Frontal cortex (tissue), 4 donors: ENCODE results near the gene JMY. TPM values are rescaled to one million over a fixed set of nuclear protein-coding genes. Genes with fewer than 3 reads are reported as not detected.
A peak's percentile ranks its signal among the peaks of the same experiment; 100 is the strongest.
"Not testable (repeated sequence)": the region's sequence is repeated elsewhere in the genome, so short reads cannot be mapped to it uniquely, and the experiment has no call there.

ENCODE experiments used
- DNase-seq, 2 donors: peaks; one replicate each; pipeline ENCODE4 v3.0.0; 2012; ENCODE audit warnings: low spot score in 2 of 2
- FAIRE-seq: peaks from 2 replicates; lab custom pipeline; 2012; peaks lifted over from hg19 to GRCh38; lab: Jason Lieb, UNC
- total RNA-seq: library from RNA; depleted of rRNA; stranded (reverse); fragments of >200 nt; gene quantifications from one replicate; pipeline ENCODE4 v1.2.3, GENCODE V29; 2014
- donor health status: control.
- donor health status: control.
- donor health status: control.

Gene JMY
- total RNA-seq, 1 donor from 2014 or later = 39.9 TPM

DNA sequence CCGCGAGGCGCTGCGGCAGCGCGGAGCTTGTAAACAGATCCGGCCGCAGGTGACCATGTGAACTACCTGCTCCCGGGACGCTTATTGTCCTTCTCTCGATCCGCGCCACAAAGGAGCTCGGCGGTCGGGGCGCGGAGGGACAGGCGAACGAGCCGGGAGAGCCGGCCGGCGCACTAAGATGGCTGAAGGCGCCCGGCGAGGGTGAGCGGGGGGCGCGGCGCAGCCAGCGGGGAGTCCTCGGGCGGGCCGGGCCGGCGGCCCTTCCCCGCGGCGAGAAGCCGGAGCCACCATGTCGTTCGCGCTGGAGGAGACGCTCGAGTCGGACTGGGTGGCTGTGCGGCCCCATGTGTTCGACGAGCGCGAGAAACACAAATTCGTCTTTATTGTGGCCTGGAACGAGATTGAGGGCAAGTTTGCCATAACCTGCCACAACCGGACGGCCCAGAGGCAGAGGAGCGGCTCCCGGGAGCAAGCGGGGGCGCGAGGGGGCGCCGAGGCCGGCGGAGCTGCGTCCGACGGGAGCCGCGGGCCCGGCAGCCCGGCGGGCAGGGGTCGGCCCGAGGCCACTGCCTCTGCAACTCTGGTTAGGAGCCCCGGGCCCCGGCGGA is 535 bp downstream of the JMY start:
- DNase-seq = peak; percentile 42 to 70
- FAIRE-seq = no peak

DNA sequence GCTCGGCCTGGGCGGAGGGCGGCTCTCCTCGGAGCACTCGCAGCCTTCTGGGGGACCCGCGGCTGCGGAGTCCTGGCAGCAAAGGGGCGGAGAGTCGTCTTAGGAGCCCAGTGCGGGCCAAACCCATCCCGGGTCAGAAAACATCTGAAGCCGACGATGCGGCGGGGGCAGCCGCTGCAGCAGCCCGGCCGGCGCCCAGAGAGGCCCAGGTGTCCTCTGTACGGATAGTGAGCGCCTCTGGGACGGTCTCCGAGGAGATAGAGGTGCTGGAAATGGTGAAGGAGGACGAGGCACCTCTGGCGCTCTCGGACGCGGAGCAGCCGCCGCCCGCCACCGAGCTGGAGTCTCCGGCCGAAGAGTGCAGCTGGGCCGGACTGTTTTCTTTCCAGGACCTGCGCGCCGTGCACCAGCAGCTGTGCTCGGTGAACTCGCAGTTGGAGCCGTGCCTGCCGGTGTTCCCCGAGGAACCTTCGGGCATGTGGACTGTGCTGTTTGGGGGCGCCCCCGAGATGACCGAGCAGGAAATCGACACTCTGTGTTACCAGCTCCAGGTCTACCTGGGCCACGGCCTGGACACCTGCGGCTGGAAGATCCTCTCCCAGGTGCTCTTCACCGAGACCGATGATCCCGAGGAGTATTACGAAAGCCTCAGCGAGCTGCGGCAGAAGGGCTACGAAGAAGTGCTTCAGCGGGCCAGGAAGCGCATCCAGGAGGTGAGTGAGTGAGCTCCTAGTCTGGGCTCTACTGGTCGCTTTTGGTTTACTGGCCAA is 1.2 kb downstream of the JMY start:
- peak; percentile 12 to 44 for DNase-seq
- FAIRE-seq = no peak

DNA sequence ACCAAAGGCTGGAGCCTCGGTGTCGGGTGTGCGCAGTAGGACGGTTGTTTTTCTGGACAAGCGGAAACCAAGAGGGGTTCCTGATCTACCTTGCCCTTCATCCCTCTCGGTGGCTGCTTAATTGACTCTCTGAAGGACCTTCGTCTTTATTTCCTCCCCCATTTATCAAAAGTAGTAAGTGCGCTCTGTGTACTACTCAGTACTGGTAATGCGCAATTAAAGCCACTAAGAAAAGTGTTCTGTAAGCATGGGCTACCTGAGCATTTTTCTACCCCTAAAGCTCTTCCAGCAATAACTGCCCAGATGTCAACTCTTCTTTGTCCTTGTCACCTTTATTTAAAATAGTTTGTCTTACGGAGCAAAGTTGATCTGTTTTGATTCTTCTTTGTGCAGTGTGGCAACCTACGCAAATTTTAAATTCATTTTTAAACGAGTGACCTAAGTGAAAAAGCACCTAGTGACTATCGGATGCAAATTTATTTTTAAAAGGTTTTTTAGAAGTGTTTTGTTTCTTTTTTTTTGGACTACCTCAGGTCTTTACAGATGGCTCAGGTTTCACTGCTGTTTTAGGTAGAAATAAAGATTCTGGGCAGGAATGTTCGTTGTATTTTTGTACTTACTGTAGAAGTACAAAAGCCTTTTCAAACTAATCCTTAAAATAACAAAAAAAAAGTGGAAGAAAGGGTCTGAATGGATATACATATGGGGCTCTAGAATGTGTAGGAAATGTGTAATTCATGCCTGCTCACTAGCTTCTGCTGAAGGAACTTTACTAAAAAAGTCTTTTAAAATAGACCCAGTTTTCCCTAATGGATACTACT is 2.0 kb downstream of the JMY start:
- FAIRE-seq (no peak), DNase-seq (no peak)

DNA sequence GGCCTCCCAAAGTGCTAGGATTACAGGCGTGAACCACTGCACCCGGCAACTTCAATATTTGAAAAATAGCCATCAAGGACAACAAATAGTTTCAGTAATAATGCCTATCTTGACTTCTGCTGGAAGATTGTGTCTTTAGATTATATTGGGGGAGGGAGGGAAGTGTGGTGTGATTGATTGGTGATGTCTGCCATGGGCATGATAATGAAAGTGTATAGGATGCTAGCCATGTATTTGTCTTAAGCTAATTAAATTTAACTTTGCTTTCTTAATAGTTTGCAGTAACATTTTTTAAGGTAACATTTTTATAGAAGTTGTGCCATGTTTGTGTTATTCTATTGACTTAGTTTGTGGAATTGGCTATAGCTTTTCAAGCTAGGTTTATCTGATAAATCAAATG is 4.6 kb downstream of the JMY start:
- FAIRE-seq = no peak
- DNase-seq = no peak

DNA sequence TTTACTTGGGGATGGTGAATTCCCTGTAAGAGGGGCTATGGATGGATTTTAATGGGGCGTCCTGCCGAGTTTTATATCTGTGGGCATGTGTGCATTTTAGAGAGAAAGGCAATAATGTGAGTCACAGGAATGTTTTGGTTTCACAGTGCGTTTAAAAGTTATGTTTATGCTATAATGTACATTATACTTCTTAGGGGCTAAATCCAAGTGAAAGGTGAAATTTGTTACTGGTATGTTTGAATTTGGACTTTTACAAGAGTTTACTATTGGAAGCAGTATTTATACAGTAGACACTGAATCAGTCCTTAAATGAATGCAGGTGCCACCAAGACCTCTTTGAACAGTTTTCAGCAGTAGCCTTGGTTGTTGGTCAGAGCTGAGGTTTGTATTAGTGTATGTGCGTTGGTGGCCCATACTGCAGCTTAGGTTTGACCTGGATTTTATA is 5.6 kb downstream of the JMY start:
- FAIRE-seq (no peak), DNase-seq (no peak)

- no peak for FAIRE-seq
Observed at GRCh38 chr5:79242242-79243039, 6.5 kb downstream of the JMY start.

DNA sequence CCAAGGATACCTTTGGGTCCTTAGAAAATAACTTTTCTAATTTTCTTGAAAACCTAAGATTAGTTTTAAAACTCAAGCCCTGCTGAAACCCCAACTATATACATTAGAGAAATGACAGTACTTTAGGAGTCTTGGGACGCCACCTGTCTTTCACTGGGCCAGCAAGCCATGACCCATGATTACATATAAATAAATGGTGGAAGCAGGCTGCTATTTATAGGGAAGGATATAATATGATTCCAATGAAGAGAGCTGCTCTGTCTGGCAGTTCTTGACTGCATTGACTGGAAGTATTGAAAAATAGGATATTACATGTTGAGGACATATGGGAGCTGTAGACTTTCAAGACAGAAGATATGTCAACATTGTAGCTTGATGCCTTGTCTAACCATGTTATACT is 7.3 kb downstream of the JMY start:
- no peak for FAIRE-seq
- DNase-seq = no peak

More at GRCh38 chr5:79242242-79243039, 6.5 kb downstream of the JMY start:
- DNase-seq = no peak

DNA sequence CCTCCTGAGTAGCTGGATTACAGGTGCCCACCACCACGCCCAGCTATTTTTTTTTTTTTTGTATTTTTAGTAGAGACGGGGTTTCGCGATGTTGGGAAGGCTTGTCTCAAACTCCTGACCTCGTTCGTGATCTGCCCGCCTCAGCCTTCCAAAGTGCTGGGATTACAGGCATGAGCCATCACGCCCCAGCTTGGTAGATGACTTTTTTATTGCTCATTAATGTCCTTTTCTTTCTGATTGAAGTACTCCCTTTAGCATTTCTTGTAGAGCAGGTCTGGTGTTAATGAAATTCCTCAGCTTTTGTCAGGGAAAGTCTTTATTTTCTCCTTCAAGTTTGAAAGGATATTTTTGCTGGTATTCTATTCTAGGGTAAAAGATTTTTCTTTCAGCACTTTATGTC is 18.1 kb downstream of the JMY start:
- DNase-seq, FAIRE-seq: not testable (repeated sequence)

GRCh38 chr5:79255786-79256557 is 20.0 kb downstream of the JMY start:
- no peak for FAIRE-seq
- no peak for DNase-seq

DNA sequence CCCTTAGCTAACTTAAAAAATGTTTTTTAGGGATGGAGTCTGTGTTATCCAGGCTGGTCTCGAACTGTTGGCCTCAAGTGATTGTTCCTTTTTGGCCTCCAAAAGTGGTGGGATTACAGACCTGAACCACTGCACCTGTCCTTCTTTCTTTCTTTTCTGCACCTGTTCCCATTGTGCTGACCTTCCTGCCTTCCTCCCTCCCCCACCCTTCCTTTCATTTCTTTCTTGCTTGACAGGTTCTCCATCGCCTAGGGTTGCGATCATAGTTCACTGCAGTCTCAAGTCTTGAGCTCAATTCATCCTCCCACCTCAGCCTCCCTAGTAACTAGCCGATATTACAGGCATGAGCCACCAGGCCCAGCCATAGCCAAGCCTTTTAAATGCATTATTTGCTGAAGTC is 20.6 kb downstream of the JMY start:
- no peak for DNase-seq
- FAIRE-seq = no peak

DNA sequence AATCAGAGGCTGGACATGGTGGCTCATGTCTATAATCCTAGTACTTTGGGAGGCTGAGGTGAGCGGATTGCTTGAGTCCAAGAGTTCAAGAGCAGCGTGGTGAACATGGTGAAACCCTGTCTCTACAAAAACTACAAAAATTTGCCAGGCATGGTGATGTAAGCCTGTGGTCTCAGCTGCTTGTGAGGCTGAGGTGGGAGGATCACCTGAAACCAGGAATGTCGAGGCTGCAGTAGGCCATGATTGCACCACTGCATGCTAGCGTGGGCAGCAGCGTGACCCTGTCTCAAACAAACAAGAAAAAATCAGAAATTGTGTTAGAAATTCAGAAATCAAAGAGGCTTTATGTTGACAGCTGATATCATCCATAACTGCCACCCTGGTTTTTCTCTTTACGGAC is 21.4 kb downstream of the JMY start:
- DNase-seq = no peak
- no peak for FAIRE-seq

- no peak for FAIRE-seq
- no peak for DNase-seq
Observed at GRCh38 chr5:79258801-79259200, 22.9 kb downstream of the JMY start.

DNA sequence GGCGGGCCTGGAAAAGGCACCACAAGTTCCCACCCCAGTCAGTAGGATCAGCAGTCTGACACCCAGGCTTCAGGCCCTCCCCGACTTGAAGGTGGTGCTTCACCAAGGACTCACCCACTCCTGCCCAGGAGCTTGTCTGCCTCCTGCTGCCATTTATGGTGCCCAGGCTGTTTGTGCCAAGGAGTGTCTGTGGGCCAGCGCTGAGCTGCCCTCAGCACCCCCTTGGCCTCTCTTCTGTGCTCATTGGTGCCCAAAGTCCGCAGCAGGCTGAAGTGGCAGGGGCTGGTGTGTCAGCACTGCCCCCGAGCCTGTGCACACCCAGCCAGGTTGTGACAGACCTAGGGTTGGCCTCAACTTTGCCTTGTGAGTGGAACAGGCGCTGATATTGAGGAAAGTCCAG is 23.5 kb downstream of the JMY start:
- no peak for FAIRE-seq
- DNase-seq = no peak

- DNase-seq (no peak), FAIRE-seq (no peak)
Observed at GRCh38 chr5:79259810-79260209, 23.9 kb downstream of the JMY start.

- no peak for DNase-seq
- no peak for FAIRE-seq
Observed at GRCh38 chr5:79261897-79262296, 26.0 kb downstream of the JMY start.

DNA sequence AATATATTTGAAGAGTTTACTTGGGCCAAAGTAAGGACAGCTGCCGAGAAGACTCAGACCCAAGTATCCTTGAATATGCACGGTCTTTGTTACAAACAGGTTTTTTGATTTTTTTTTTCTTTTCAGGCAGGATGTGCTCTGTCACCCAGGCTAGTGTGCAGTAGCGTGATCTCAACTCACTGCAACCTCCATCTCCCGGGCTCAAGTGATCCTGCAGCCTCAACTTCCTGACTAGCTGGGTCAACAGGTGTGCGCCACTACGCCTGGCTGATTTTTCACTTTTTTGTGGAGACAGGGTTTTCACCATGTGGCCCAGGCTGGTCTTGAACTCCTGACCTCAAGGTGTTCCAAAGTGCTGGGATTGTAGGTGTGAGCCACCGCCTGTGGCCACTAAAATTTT is 27.4 kb downstream of the JMY start:
- DNase-seq (no peak), FAIRE-seq (no peak)

- FAIRE-seq = no peak
- DNase-seq = no peak
Observed at GRCh38 chr5:79267180-79267579, 31.2 kb downstream of the JMY start.

DNA sequence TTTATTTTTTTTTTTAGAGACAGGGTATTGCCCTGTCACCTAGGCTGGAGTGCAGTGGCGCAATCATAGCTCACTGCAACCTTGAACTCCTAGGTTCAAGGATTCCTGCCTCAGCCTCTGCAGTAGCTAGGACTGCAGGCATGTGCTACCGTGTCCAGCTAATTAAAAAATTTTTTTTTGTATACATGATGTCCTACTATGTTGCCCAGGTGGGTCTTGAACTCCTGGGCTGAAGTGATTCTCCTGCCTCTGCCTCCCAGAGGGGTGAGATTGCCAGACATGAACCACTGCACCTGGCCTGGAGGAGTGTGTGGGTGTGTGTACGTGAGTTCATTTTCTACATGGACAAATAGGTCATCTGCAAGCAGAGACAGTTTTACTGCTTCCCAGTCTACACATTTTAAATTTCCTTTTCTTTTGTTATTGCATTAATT is 33.8 kb downstream of the JMY start:
- FAIRE-seq = no peak
- no peak for DNase-seq

- FAIRE-seq (no peak), DNase-seq (no peak)
Observed at GRCh38 chr5:79273341-79273740, 37.4 kb downstream of the JMY start.
